Heart right ventricle (tissue), 16 donors: Measurements from ENCODE around the gene CKMT2. TPM values are rescaled to one million over a fixed set of nuclear protein-coding genes. Genes with fewer than 3 reads are reported as not detected.

Source experiments
- ATAC-seq, 8 donors: fragments of 200-7000 bp; cut with Tn5 transposase; one replicate each; pipeline ENCODE4 v1.9.1; 2020; ENCODE audit warnings: mild to moderate bottlenecking in 8 of 8, moderate library complexity in 8 of 8, moderate number of reproducible peaks in 1 of 8
- DNase-seq, 2 donors: peaks; one replicate each; pipeline ENCODE4 v3.0.0-alpha.2; 2020
- H3K27ac ChIP-seq, 10 donors: fragments of 200-600 bp; sonication (generic) in 2 of 10; one replicate each; pipeline versions ENCODE4 v1.5.0 to v1.8.0; 2020 to 2022; ENCODE audit warnings: mild to moderate bottlenecking in 3 of 10
- H3K27me3 ChIP-seq, 7 donors: fragments of 200-600 bp; one replicate each; pipeline ENCODE4 v1.8.0; 2021 to 2022; ENCODE audit warnings: mild to moderate bottlenecking in 2 of 7
- H3K36me3 ChIP-seq, 9 donors: fragments of 200-600 bp; sonication (generic) in 1 of 9; one replicate each; pipeline versions ENCODE4 v1.5.0 to v1.8.0; 2020 to 2022; ENCODE audit warnings: mild to moderate bottlenecking in 2 of 9
- H3K4me1 ChIP-seq, 9 donors: fragments of 200-600 bp; sonication (generic) in 1 of 9; one replicate each; pipeline versions ENCODE4 v1.5.0 to v1.8.0; 2020 to 2022; ENCODE audit warnings: mild to moderate bottlenecking in 4 of 9
- H3K4me3 ChIP-seq, 10 donors: fragments of 200-600 bp; sonication (generic) in 2 of 10; one replicate each; pipeline versions ENCODE4 v1.5.0 to v1.8.0; 2020 to 2022; ENCODE audit warnings: mild to moderate bottlenecking in 7 of 10, moderate library complexity in 2 of 10
- H3K9me3 ChIP-seq, 11 donors: fragments of 200-600 bp in 10 of 11; sonication (generic) in 2 of 11; one replicate each; pipeline versions ENCODE4 v1.5.0 to v1.8.0; 2013 to 2022; ENCODE audit warnings: mild to moderate bottlenecking in 2 of 11, control low read depth in 1 of 11, moderate library complexity in 1 of 11
- WGBS, 2 donors: extraction: QIAGEN DNeasy Blood & Tissue Kit; methylation state at CpG; one replicate each; pipeline ENCODE4 v1.1.7; 2013; ENCODE audit warnings: inconsistent platforms in 1 of 2; 5-methylcytosine and 5-hydroxymethylcytosine counted together
- intact Hi-C, 10 donors: fragments of 100-400 bp; cut with DNase I; formaldehyde crosslinking; loops; one replicate each; pipeline versions ENCODE4 v1.11.1 to v1.14.2; 2022
- polyA plus RNA-seq, 2 donors: library from polyadenylated mRNA; stranded (reverse); fragments of 200-250 nt; gene quantifications; one replicate each; pipeline ENCODE4 v1.2.3, GENCODE V29; 2013
- total RNA-seq, 10 donors: library from RNA; stranded (reverse); fragmentation: NEBNext Ultra II Directional in 3 of 10; extraction: Animal tissue kit (Norgen Biotek cat#: 25700) in 3 of 10; gene quantifications; one replicate each; pipeline versions ENCODE4 v1.2.1 to v1.2.4, GENCODE V29; 2021 to 2023
- TF ChIP-seq, protein P1 (sequence below), 9 donors: fragments of 200-600 bp; sonication (generic) in 2 of 9; IDR thresholded peaks; one replicate each; pipeline versions ENCODE4 v1.5.0 to v1.8.0; 2021 to 2022; ENCODE audit warnings: antibody characterized with exemption in 9 of 9, mild to moderate bottlenecking in 5 of 9, moderate library complexity in 1 of 9
- donor health status: Arrhythmogenic right ventricular cardiomyopathy.
- donor health status: ischemic (EF 13 %, LVEDD 7.1; RV severe dilation, severe dysfunction).
- donor health status: healthy with polysubstance abuse.
- donor health status: DM: no; HTN: yes; CAD: no.
- donor health status: DM: no; HTN: no; CAD: no.
- donor health status: ischemic (EF 25% LVEDD 6.9; RV normal size, moderate dysfunction).
- donor health status: ischemic (EF 25% LVEDD 5.7; RV mildly dilated, moderate dysfunction).
- donor health status: healthy.
- donor health status: DM: yes; HTN: yes; CAD: no.
- donor health status: Ischemic cardiomyopathy.
- donor health status: ischemic (EF 35%, LVEDD 5.7; RV mildly dilated, moderate dysfunction).
- donor health status: nonischemic (EF 11% LVEDD 7.7; RV severe dilation, severe dysfunction).
- donor health status: DM: yes; HTN: yes; CAD: no.
- donor health status: PGD.
- donor health status: ischemic (EF 29% LVEDD 5.4; RV normal size, mild dysfunction).
- donor health status: nonischemic (EF 23%, LVEDD 6.1; RV moderate dilation, normal function).

The CKMT2 gene
- total and polyA plus RNA-seq, 12 donors = 1,088 to 2,236 (median 1,671) TPM

DNA sequence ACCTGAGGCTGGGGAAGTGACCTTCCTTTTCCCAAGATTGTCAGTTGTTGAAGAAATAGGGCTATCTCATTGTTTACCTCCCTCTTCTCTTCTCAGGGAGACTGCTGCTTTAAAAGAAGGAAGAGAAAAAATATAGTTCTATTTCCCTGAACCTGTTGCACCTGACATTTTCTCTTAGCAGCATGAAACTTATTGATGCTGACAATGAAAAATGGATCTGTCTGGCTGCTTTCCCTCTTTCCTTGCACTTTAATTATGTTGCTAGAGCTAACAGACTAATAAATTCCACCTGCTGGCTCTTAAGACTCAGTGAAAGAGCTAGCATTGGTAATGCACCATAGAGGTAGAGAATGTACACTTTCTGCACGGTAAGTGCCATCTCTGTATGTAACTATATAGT is 6.2 kb upstream of the CKMT2 start:
- intact Hi-C loops = no loop called here
- Histone ChIP-seq H3K36me3 (peaks cover 0 to 48% (median 0%) of the 10 kb centered on the region in 9 donors), H3K4me1 (peaks cover 0 to 8% (median under 1%) of the 10 kb centered on the region in 9 donors), H3K4me3 (no peak overlapping the region), H3K9me3 (no peaks in the 10 kb centered on the region), H3K27me3 (no peaks in the 10 kb centered on the region), H3K27ac (no peak overlapping the region)
- DNase-seq (no peak), ATAC-seq (no peak)
- TF ChIP-seq, protein P1, sequence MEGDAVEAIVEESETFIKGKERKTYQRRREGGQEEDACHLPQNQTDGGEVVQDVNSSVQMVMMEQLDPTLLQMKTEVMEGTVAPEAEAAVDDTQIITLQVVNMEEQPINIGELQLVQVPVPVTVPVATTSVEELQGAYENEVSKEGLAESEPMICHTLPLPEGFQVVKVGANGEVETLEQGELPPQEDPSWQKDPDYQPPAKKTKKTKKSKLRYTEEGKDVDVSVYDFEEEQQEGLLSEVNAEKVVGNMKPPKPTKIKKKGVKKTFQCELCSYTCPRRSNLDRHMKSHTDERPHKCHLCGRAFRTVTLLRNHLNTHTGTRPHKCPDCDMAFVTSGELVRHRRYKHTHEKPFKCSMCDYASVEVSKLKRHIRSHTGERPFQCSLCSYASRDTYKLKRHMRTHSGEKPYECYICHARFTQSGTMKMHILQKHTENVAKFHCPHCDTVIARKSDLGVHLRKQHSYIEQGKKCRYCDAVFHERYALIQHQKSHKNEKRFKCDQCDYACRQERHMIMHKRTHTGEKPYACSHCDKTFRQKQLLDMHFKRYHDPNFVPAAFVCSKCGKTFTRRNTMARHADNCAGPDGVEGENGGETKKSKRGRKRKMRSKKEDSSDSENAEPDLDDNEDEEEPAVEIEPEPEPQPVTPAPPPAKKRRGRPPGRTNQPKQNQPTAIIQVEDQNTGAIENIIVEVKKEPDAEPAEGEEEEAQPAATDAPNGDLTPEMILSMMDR (IDR thresholded peaks at IDR 0.05) = no peak
- WGBS, 2 donors = 90 to 91% methylated on average over 1 of the region's 1 CpG

DNA sequence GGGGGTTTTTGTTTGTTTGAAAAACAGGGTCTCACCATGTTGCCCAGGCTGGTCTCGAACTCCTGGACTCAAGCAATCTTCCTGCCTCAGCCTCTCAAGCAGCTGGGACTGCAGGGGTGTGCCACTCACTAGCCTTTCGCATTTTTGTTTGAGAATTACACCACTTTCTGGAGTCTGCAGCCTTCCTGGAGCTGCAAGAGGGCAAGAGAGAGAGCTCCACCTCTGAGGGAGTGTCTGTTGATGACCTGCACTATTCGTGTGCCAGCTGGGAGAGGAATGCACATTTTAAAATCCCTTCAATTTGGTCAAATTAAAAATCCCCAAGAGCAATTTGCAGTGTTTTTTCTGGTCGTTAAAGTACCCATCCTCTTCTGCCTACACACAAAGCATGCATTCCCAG is 5.0 kb upstream of the CKMT2 start:
- H3K27me3 ChIP-seq = no peaks in the 10 kb centered on the region
- H3K4me3 ChIP-seq = no peak overlapping the region
- 72 to 81% methylated on average over 4 of the region's 4 CpGs for WGBS, 2 donors
- no peak overlapping the region for H3K27ac ChIP-seq
- ATAC-seq (no peak), DNase-seq (no peak)
- TF ChIP-seq, protein P1 (IDR thresholded peaks at IDR 0.05) = no peak
- H3K4me1 ChIP-seq = peaks cover 0 to 19% (median 11%) of the 10 kb centered on the region in 9 donors
- no peaks in the 10 kb centered on the region for H3K9me3 ChIP-seq
- H3K36me3 ChIP-seq = peaks cover 0 to 38% (median 0%) of the 10 kb centered on the region in 9 donors
- intact Hi-C loops = no loop called here

DNA sequence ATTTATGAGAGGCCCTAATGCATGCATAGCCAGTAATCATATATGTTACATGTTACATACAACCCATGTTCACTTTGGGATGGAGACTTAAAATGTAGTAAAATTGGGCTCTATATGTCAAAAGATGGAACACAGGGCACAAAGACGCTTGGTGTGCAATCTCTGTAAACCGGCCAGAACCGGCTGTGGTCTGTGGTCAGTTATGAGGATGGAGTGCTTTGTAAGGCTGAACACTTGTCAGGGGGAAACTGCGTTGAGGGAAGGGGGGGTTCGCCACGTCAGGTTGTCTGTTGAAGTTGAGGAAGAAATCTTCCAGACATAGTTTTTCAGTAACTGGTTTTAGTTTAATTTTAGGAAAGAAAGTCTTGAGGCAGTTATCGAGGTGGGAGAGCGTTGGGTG is 2.7 kb upstream of the CKMT2 start:
- Histone ChIP-seq H3K27ac (no peak overlapping the region), H3K27me3 (no peaks in the 10 kb centered on the region), H3K4me1 (peaks cover under 1 to 42% (median 22%) of the 10 kb centered on the region in 9 donors), H3K36me3 (peaks cover 0 to 27% (median 0%) of the 10 kb centered on the region in 9 donors), H3K4me3 (no peak overlapping the region), H3K9me3 (no peaks in the 10 kb centered on the region)
- DNase-seq = no peak
- TF ChIP-seq, protein P1 (IDR thresholded peaks at IDR 0.05) = no peak
- intact Hi-C loops = no loop called here
- 87 to 88% methylated on average over 8 of the region's 8 CpGs for WGBS, 2 donors
- no peak for ATAC-seq

DNA sequence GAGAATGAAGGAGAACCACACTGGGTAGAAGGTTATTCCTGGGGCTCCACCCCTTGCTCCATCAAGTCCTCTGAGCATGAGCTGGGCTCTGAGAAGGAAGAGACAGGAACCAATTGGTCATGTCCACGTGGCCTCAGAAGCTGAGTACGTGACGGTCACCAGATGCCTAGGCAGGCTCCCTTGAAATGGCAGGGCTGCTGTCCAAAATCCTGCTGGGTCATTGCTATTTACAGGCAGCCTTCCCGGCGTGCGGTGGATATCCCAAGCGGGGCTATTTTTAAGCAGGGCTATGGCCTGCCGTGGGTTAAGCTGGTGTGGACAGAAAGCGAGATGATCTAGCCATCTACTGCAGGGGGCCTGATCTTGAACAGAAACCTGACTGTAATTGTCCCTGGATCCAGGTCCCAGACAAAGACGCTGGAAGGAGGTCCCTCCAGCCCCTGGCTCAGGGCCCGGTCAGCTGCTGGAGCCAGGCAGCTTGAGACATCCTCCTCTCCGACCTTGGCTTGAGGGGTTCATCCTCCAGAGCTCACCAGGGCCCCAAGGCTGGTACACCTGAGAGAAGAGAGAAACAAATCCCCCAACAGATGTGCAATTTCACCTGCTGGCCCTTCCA is 550 bp upstream of the CKMT2 start:
- ATAC-seq (peak; percentile 56 to 81 (median 75)), DNase-seq (peak; percentile 76 to 90)
- no peaks in the 10 kb centered on the region for H3K27me3 ChIP-seq
- intact Hi-C loops = loop anchor here in 1 of 10 donors (2.0 kb wide), 1 partner anchor 66 kb away; no protein-coding TSS in a partner anchor
- H3K4me1 ChIP-seq = peaks cover 7 to 61% (median 29%) of the 10 kb centered on the region in 9 donors
- H3K4me3 ChIP-seq = peak overlapping the region; percentile 16 to 66 (median 52)
- 13 to 14% methylated on average over 12 of the region's 12 CpGs for WGBS, 2 donors
- H3K27ac ChIP-seq = peak overlapping the region; percentile 82 to 98 (median 94)
- peaks cover 0 to 5% (median 0%) of the 10 kb centered on the region in 9 donors for H3K36me3 ChIP-seq
- H3K9me3 ChIP-seq = no peaks in the 10 kb centered on the region
- TF ChIP-seq, protein P1 (IDR thresholded peaks at IDR 0.05) = no peak
